HepG2 (cell line): Measurements from ENCODE around the gene FASTK. TPM values are rescaled to one million over a fixed set of nuclear protein-coding genes. Genes with fewer than 3 reads are reported as not detected.

Experiments
- CAMTA2 ChIP-seq: sonication (generic); formaldehyde crosslinking; IDR thresholded peaks from 2 replicates; pipeline ENCODE4 v1.4.0; 2020; ENCODE audit warnings: mild to moderate bottlenecking, missing genetic modification reagents, borderline replicate concordance
- CBX5 ChIP-seq: sonication (generic); formaldehyde crosslinking; IDR thresholded peaks from 2 replicates; pipeline ENCODE4 v1.4.0; 2020; ENCODE audit warnings: missing genetic modification reagents, borderline replicate concordance
- GLMP ChIP-seq: sonication (generic); formaldehyde crosslinking; IDR thresholded peaks from 2 replicates; pipeline ENCODE4 v1.9.0; 2021; ENCODE audit warnings: missing genetic modification reagents, mild to moderate bottlenecking, borderline replicate concordance
- HNRNPL ChIP-seq: fragments of 200-400 bp; formaldehyde crosslinking; IDR thresholded peaks from 2 replicates; pipeline ENCODE4 v1.6.1; 2017; ENCODE audit warnings: mild to moderate bottlenecking, low read depth, low read length
- ISL2 ChIP-seq: sonication (generic); formaldehyde crosslinking; IDR thresholded peaks from 2 replicates; pipeline ENCODE4 v1.5.0; 2020; ENCODE audit warnings: missing genetic modification reagents
- KDM5A ChIP-seq: fragments of 200-600 bp; sonication (generic); IDR thresholded peaks from 2 replicates; pipeline ENCODE4 v1.7.0; 2018; ENCODE audit warnings: antibody characterized with exemption, mild to moderate bottlenecking, low read length, borderline replicate concordance
- SUZ12 ChIP-seq: fragments of 150-350 bp; IDR thresholded peaks from 2 replicates; pipeline ENCODE4 v1.6.1; 2014; ENCODE audit warnings: low read depth, low read length
- ZBTB40 ChIP-seq, 2 experiments: fragments of 450-650 bp in 1 of 2; sonication (generic) in 1 of 2; formaldehyde crosslinking in 1 of 2; IDR thresholded peaks; 2 replicates each; pipeline versions ENCODE4 v1.6.1 to v1.8.0; 2016 to 2022; ENCODE audit warnings: antibody characterized with exemption in 1 of 2, mild to moderate bottlenecking in 1 of 2, missing genetic modification reagents in 1 of 2
- ZFAT ChIP-seq: sonication (generic); formaldehyde crosslinking; conservative IDR thresholded peaks from 2 replicates; pipeline ENCODE4 v1.8.1; 2023; ENCODE audit warnings: missing genetic modification reagents, inconsistent platforms
- ZNF142 ChIP-seq: sonication (generic); formaldehyde crosslinking; IDR thresholded peaks from 2 replicates; pipeline ENCODE4 v1.4.0; 2020; ENCODE audit warnings: missing genetic modification reagents
- ZNF552 ChIP-seq: sonication (generic); formaldehyde crosslinking; IDR thresholded peaks from 2 replicates; pipeline ENCODE4 v1.9.0; 2022; ENCODE audit warnings: missing genetic modification reagents, mild to moderate bottlenecking, borderline replicate concordance
- ZNF563 ChIP-seq: sonication (generic); formaldehyde crosslinking; IDR thresholded peaks from 2 replicates; pipeline ENCODE4 v1.8.0; 2022; ENCODE audit warnings: mild to moderate bottlenecking, moderate library complexity, missing genetic modification reagents
- ZNF709 ChIP-seq: sonication (generic); formaldehyde crosslinking; IDR thresholded peaks from 2 replicates; pipeline ENCODE4 v1.5.0; 2020; ENCODE audit warnings: mild to moderate bottlenecking, missing genetic modification reagents
- polyA plus RNA-seq, 8 experiments: library from polyadenylated mRNA; depleted of rRNA in 3 of 8; stranded (reverse) in 7 of 8; unstranded in 1 of 8; fragments of >200 nt; fragmentation: Illumina TruSeq in 4 of 8; extraction: Trizol in 4 of 8; gene quantifications; 2 replicates each; pipeline versions ENCODE4 v1.2.1 to v1.2.3, GENCODE V29; 2011 to 2016; ENCODE audit warnings: low read depth in 4 of 8, missing spikeins in 1 of 8, mixed read lengths in 1 of 8; ENCODE audit not compliant: insufficient read depth in 1 of 8
- total RNA-seq, 5 experiments: library from RNA; depleted of rRNA; stranded (reverse); fragments of >200 nt; fragmentation: Illumina TruSeq; extraction: Trizol; gene quantifications; 2 replicates each; pipeline ENCODE4 v1.2.3, GENCODE V29; 2016; ENCODE audit warnings: low read depth in 1 of 5

FASTK gene
- total and polyA plus RNA-seq, 2 of the 13 experiments (the other 11 are each of a cell fraction or from before 2014, with no cell fraction given): 52.9 to 55.7 TPM

GRCh38 chr7:151057506-151057988, 23.1 kb downstream of the FASTK start, which contains the start of gene CDK5 (continued):
- TF ChIP-seq ZNF142 (CRISPR knock-in tag) (no peak), ZFAT (CRISPR knock-in tag) (no peak), HNRNPL (0 out of 2 replicates have a peak, but pooled peaks have one; percentile 14), ISL2 (CRISPR knock-in tag) (peak; percentile 25; the same call in 1 of the 2 replicates), CBX5 (CRISPR knock-in tag) (no peak), KDM5A (peak; percentile 67), SUZ12 (no peak), GLMP (no peak), ZBTB40 (IDR thresholded peaks at IDR 0.05) (no peak), ZBTB40 (CRISPR knock-in tag; IDR thresholded peaks at IDR 0.05) (no peak), CAMTA2 (peak; percentile 25; the same call in 1 of the 2 replicates), ZNF709 (0 out of 2 replicates have a peak, but pooled peaks have one; percentile 19), ZNF552 (no peak), ZNF563 (CRISPR knock-in tag) (0 out of 2 replicates have a peak, but pooled peaks have one; percentile 24)
